A172 (cell line): ENCODE results near the gene SAP30. TPM values are rescaled to one million over a fixed set of nuclear protein-coding genes. Genes with fewer than 3 reads are reported as not detected.
A peak's percentile ranks its signal among the peaks of the same experiment; 100 is the strongest.

Experiments
- DNase-seq: peaks from one replicate; pipeline ENCODE4 v3.0.0-alpha.2; 2015; ENCODE audit warnings: low spot score
- total RNA-seq: library from RNA; depleted of rRNA; stranded (reverse); fragments of >200 nt; shearing (Covaris generic); gene quantifications from 2 replicates; pipeline ENCODE4 v1.2.3, GENCODE V29; 2014; rRNA removed

Gene SAP30
- total RNA-seq, 1 experiment from 2014 or later: 69.5 TPM

GRCh38 chr4:173415092-173415491 lies 44.3 kb downstream of the SAP30 start:
- no peak for DNase-seq

- peak; percentile 78 for DNase-seq
These were observed 45.3 kb downstream of the SAP30 start for GRCh38 chr4:173415885-173416653.

DNA sequence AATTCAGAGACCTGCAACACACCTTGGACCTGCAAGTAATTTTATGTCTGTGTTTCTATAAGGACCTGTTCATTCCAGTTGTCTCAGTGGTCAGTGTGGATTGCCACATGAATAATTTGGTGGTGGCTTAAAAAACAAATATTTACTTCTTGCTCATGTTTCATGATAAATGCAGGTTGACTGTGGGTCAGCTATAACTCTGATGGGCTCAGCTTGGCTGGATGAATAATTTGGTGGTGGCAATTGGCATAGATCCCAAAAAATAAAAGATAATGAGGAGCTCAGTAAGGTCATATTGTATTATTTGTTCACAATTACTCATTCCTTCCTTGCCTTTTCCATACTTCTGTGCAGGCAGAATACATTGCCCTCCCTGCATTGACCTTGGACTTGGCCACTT lies 47.1 kb downstream of the SAP30 start:
- DNase-seq: no peak

GRCh38 chr4:173418639-173419038 lies 47.9 kb downstream of the SAP30 start:
- no peak for DNase-seq

DNA sequence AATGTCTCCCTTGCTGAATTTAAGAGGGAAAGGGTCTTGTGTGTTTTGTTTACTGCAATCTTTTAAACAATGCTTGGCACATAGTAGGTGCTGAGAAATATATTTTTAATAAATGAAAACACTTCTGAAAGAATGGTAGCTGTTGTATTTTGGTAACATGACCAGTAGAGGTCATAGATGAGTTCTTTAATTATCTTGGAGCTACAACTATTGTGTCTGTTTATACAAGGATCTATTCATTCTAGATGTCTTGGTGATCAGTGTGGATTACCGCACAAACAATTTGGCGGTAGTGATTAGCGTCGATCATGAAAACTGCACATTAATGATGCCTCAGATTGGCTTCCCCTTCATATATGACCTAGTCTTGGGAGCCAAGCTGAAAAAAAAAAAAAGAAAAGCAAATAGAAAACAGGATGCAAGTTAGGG lies 49.6 kb downstream of the SAP30 start:
- peak; percentile 24 for DNase-seq

DNA sequence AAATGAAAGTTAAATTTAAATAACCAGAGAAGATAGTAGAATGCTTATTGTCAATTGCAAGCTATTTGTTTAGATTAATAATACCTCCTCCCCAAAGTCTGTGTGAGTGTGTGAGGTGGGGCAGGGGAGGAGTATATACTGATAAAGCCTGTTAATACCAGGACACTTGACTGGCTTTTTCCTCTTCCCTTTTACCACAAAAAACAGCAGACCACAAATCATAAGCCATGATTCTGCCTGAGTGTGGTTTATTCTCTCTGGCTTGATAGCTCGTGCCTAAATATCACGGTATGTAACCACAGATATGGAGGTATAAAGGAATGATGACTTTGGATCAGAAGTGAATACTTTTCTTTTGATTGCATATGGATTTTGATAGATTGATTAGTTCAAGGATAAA lies 50.0 kb downstream of the SAP30 start:
- no peak for DNase-seq

GRCh38 chr4:173424899-173425805 lies 54.4 kb downstream of the SAP30 start:
- DNase-seq: peak; percentile 25

DNA sequence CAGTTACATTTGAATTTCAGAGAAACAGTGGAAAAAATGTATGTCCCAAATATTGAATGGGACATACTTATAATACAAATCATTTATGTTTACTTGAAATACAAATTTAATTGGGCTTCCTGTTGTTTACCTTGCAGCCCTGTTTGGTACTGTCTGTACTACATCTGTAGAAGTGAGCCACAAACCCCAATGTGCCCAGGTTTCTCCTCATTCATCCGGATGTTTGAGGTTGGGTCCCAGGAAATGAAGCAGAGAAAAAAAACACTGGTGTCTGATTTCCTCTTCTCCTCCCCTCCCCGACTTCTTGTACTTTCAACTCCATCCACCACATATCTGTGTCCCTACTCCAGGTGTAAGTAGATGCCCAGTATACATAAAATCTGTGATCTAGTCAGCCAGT lies 55.3 kb downstream of the SAP30 start:
- DNase-seq: no peak

Other genes with a start within 250 kb of the SAP30 start
- gene GALNT7, start 202.1 kb upstream of the SAP30 start, total RNA-seq: 43.2 and 48.9 TPM in 2 replicates
- 259 and 290 TPM in 2 replicates for gene HMGB2, start 36.6 kb upstream of the SAP30 start, total RNA-seq
- gene SCRG1, start 28.2 kb downstream of the SAP30 start, total RNA-seq: not detected in 2 replicates
- 0.19 and 0.50 TPM in 2 replicates for gene HAND2, start 159.3 kb downstream of the SAP30 start, total RNA-seq